ENCODE measurements around the gene SSR1.
A peak's percentile ranks its signal among the peaks of the same experiment; 100 is the strongest.

SSR1 gene

GRCh38 chr6:7254980-7255835 is 57.8 kb downstream of the SSR1 start:
- DNase-seq, result no peak

GRCh38 chr6:7252390-7252789 is 60.6 kb downstream of the SSR1 start:
- no peak for DNase-seq

- no peak for DNase-seq
Observed at GRCh38 chr6:7251646-7252260, 61.2 kb downstream of the SSR1 start.

GRCh38 chr6:7250812-7251211 is 62.2 kb downstream of the SSR1 start:
- DNase-seq, result no peak

- DNase-seq, result peak; percentile 13 to 35
Observed at GRCh38 chr6:7249946-7250643, 62.9 kb downstream of the SSR1 start.

GRCh38 chr6:7249391-7249790 is 63.6 kb downstream of the SSR1 start:
- no peak for DNase-seq

GRCh38 chr6:7247828-7248227 is 65.2 kb downstream of the SSR1 start:
- no peak for DNase-seq

- no peak for DNase-seq
Observed at GRCh38 chr6:7247179-7247456, 65.9 kb downstream of the SSR1 start.

GRCh38 chr6:7246401-7247178 is 66.4 kb downstream of the SSR1 start:
- DNase-seq, result no peak

GRCh38 chr6:7245668-7246393 is 67.2 kb downstream of the SSR1 start:
- no peak for DNase-seq

GRCh38 chr6:7243179-7243981 is 69.6 kb downstream of the SSR1 start:
- DNase-seq, result peak; percentile 22 to 63

- no peak for DNase-seq
Observed at GRCh38 chr6:7242835-7243178, 70.2 kb downstream of the SSR1 start.

GRCh38 chr6:7241709-7242645 is 71.0 kb downstream of the SSR1 start:
- no peak for DNase-seq

GRCh38 chr6:7241160-7241559 is 71.8 kb downstream of the SSR1 start:
- no peak for DNase-seq

- DNase-seq, result no peak
Observed at GRCh38 chr6:7240351-7240750, 72.6 kb downstream of the SSR1 start.

- DNase-seq, result no peak
Observed at GRCh38 chr6:7239590-7239948, 73.4 kb downstream of the SSR1 start.

- DNase-seq, result peak; percentile 40 to 73
Observed at GRCh38 chr6:7238900-7239589, 74.0 kb downstream of the SSR1 start.

GRCh38 chr6:7238526-7238899 is 74.5 kb downstream of the SSR1 start:
- DNase-seq, result no peak

- DNase-seq, result no peak
Observed at GRCh38 chr6:7237653-7238188, 75.3 kb downstream of the SSR1 start.

Measured in SW 1271 (cell line).